Naive thymus-derived CD4-positive, alpha-beta T cell (primary cell): ENCODE results near the gene IRF2BP1. TPM values are rescaled to one million over a fixed set of nuclear protein-coding genes. Genes with fewer than 3 reads are reported as not detected.

Experiments used
- ATAC-seq: fragments of 150-1000 bp; cut with Tn5 transposase; 2 replicates; pipeline ENCODE4 v1.10.0; 2021; ENCODE audit warnings: mild to moderate bottlenecking, moderate library complexity
- CTCF ChIA-PET: fragments of 350-600 bp; sonication (Branson Sonifier 250); formaldehyde crosslinking; loops from one replicate; lab custom pipeline; 2021; ENCODE audit warnings: antibody characterized with exemption; lab: Charles Lee
- POLR2A ChIA-PET: fragments of 350-600 bp; sonication (Branson Sonifier 250); formaldehyde crosslinking; loops from one replicate; lab custom pipeline; 2021; ENCODE audit warnings: antibody characterized with exemption, inconsistent platforms; lab: Charles Lee
- DNase-seq, 9 donors: peaks; one replicate each; pipeline versions ENCODE4 v3.0.0 to v3.0.0-alpha.2; 2020 to 2022; ENCODE audit warnings: mixed read lengths in 1 of 9
- H3K27ac ChIP-seq: one replicate; pipeline ENCODE4 v1.7.0; 2013; ENCODE audit warnings: mild to moderate bottlenecking, low read depth, low read length, moderate library complexity
- H3K27me3 ChIP-seq, 2 donors: one replicate each; pipeline ENCODE4 v1.7.0; 2013; ENCODE audit warnings: low read length in 2 of 2, mild to moderate bottlenecking in 2 of 2, moderate library complexity in 2 of 2; ENCODE audit not compliant: control insufficient read depth in 2 of 2, insufficient read depth in 2 of 2
- H3K36me3 ChIP-seq, 3 experiments: 1 replicate in 2 of 3; 2 replicates in 1 of 3; pipeline ENCODE4 v1.7.0; 2013; ENCODE audit warnings: low read length in 3 of 3, mild to moderate bottlenecking in 3 of 3, moderate library complexity in 1 of 3; ENCODE audit not compliant: insufficient read depth in 3 of 3, control insufficient read depth in 2 of 3
- H3K4me1 ChIP-seq, 2 donors: one replicate each; pipeline ENCODE4 v1.7.0; 2013; ENCODE audit warnings: low read length in 2 of 2, mild to moderate bottlenecking in 2 of 2, moderate library complexity in 1 of 2; ENCODE audit not compliant: control insufficient read depth in 2 of 2, insufficient read depth in 2 of 2
- H3K4me3 ChIP-seq: 2 replicates; pipeline ENCODE4 v1.7.0; 2013; ENCODE audit warnings: mild to moderate bottlenecking, low read length
- H3K9me3 ChIP-seq, 3 experiments: 1 replicate in 2 of 3; 2 replicates in 1 of 3; pipeline ENCODE4 v1.7.0; 2013; ENCODE audit warnings: low read length in 3 of 3; ENCODE audit not compliant: control insufficient read depth in 2 of 3
- H3K27ac Mint-ChIP-seq, 9 donors: one replicate each; pipeline ENCODE4 v1.8.0; 2020 to 2022; ENCODE audit warnings: mixed read lengths in 9 of 9, mild to moderate bottlenecking in 8 of 9, moderate library complexity in 5 of 9, inconsistent platforms in 2 of 9
- H3K27me3 Mint-ChIP-seq, 5 donors: one replicate each; pipeline ENCODE4 v1.8.0; 2021 to 2022; ENCODE audit warnings: mixed read lengths in 5 of 5, mild to moderate bottlenecking in 1 of 5
- H3K36me3 Mint-ChIP-seq, 5 donors: one replicate each; pipeline ENCODE4 v1.8.0; 2020 to 2022; ENCODE audit warnings: mixed read lengths in 5 of 5, mild to moderate bottlenecking in 3 of 5, inconsistent platforms in 1 of 5
- H3K4me1 Mint-ChIP-seq, 7 donors: one replicate each; pipeline ENCODE4 v1.8.0; 2020 to 2022; ENCODE audit warnings: mixed read lengths in 7 of 7, mild to moderate bottlenecking in 3 of 7, inconsistent platforms in 1 of 7
- H3K4me3 Mint-ChIP-seq, 10 donors: one replicate each; pipeline ENCODE4 v1.8.0; 2020 to 2022; ENCODE audit warnings: mild to moderate bottlenecking in 10 of 10, mixed read lengths in 10 of 10, moderate library complexity in 6 of 10, inconsistent platforms in 2 of 10
- H3K9me3 Mint-ChIP-seq, 11 donors: one replicate each; pipeline ENCODE4 v1.8.0; 2020 to 2022; ENCODE audit warnings: mixed read lengths in 11 of 11, mild to moderate bottlenecking in 4 of 11, inconsistent platforms in 1 of 11, moderate library complexity in 1 of 11
- intact Hi-C, 2 donors: fragments of 100-400 bp; cut with micrococcal nuclease; formaldehyde crosslinking; loops; one replicate each; pipeline ENCODE4 v1.15.1; 2023
- polyA plus RNA-seq, 2 donors: library from polyadenylated mRNA; unstranded; fragments of 300-500 nt; fragmentation: Illumina TruSeq; gene quantifications; one replicate each; pipeline ENCODE4 v1.2.3, GENCODE V29; 2021
- total RNA-seq, 6 experiments: library from RNA in 5 of 6; stranded (reverse) in 5 of 6; gene quantifications; 1 replicate in 5 of 6; 2 replicates in 1 of 6; pipeline ENCODE4 v1.2.3 and lab custom pipeline; 2021 to 2026

Gene IRF2BP1
- total and polyA plus RNA-seq, 7 experiments from 2014 or later, result 6.2 to 38.7 (median 18.9) TPM

DNA sequence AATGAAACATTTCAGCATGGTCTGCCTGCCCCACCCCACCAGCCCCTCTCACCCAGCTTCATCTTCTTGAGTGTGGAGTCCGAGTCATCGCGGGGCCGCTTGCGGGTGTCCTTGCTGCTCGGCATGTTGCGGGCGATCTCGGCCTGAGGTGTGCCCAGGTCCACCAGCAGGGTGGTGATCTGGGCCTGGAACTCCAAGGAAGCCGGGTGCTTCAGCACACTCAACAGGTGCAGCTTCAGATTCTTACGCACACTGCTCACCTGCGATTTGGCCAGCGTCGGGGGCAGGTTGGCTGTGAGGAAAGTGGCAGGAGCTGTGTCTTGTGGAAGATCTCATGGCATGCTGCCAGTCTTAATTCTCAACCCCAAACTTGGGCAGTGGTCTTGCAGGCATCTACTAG is 43.7 kb downstream of the IRF2BP1 start:
- Mint-ChIP-seq H3K36me3 (peaks cover 0 to 68% (median 38%) of the 10 kb centered on the region in 5 donors), H3K4me3 (no peak overlapping the region), H3K27ac (no peak overlapping the region), H3K4me1 (peaks cover 0 to 8% (median 4%) of the 10 kb centered on the region in 7 donors), H3K27me3 (no peaks in the 10 kb centered on the region), H3K9me3 (no peaks in the 10 kb centered on the region)
- Histone ChIP-seq H3K36me3 (peaks cover 13 to 81% (median 22%) of the 10 kb centered on the region in 3 experiments), H3K27me3 (no peaks in the 10 kb centered on the region), H3K9me3 (no peaks in the 10 kb centered on the region), H3K27ac (no peak overlapping the region), H3K4me3 (no peak overlapping the region), H3K4me1 (no peaks in the 10 kb centered on the region)
- ChIA-PET CTCF (interaction anchor here (0.6 kb wide), 1 partner anchor 957 kb away, joined by 3 read pairs; no protein-coding TSS in a partner anchor), POLR2A (interaction anchor here (1.1 kb wide), 1 partner anchor 13 kb away, joined by 4 read pairs; no protein-coding TSS in a partner anchor)
- intact Hi-C loops, result no loop called here
- ATAC-seq, result no peak
- no peak for DNase-seq

DNA sequence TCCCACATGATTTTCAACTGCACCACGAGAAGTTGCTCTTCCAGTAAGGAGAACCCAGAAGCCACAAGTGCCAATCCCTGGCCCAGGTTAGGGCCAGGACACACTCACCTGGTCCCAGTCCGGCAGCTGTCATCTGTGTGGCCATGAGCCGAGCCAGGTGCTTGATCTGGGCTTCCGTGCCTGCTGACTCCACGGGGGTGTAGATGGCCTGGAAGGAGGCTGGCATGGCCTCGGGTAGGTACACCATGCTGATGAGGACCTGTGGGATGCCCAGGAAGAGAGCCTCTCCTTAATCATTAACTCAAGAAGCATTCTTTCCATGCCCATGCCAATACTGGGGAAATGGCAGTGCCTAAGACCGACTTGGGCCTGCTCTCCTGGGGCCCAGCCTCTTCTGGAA is 51.0 kb downstream of the IRF2BP1 start:
- peaks cover 0 to 4% (median 0%) of the 10 kb centered on the region in 7 donors for H3K4me1 Mint-ChIP-seq
- Histone ChIP-seq H3K4me3 (no peak overlapping the region), H3K27ac (no peak overlapping the region), H3K27me3 (no peaks in the 10 kb centered on the region), H3K9me3 (no peaks in the 10 kb centered on the region), H3K36me3 (peaks cover 21 to 78% (median 26%) of the 10 kb centered on the region in 3 experiments), H3K4me1 (no peaks in the 10 kb centered on the region)
- peaks cover 12 to 59% (median 31%) of the 10 kb centered on the region in 5 donors for H3K36me3 Mint-ChIP-seq
- CTCF ChIA-PET, result no interaction called here
- H3K27me3 Mint-ChIP-seq, result no peaks in the 10 kb centered on the region
- ATAC-seq (no peak), DNase-seq (no peak)
- no peaks in the 10 kb centered on the region for H3K9me3 Mint-ChIP-seq
- no peak overlapping the region for H3K4me3 Mint-ChIP-seq
- intact Hi-C loops, result no loop called here
- POLR2A ChIA-PET, result interaction anchor here (1.7 kb wide), 1 partner anchor 12 kb away, joined by 3 read pairs; no protein-coding TSS in a partner anchor
- peak overlapping the region in 1 of 9 donors; percentile 59 for H3K27ac Mint-ChIP-seq

Other genes starting within 250 kb of the IRF2BP1 start
- 100 to 1,000 TPM in 1 of 5 experiments, 10 to 100 TPM in 4; 57.4 to 128 (median 58.6) TPM for gene EML2, start 246.7 kb downstream of the IRF2BP1 start, total RNA-seq
- gene EML2, start 246.7 kb downstream of the IRF2BP1 start, polyA plus RNA-seq, result 10 to 100 TPM; 11.3 to 17.5 TPM
- gene GIPR, start 217.9 kb downstream of the IRF2BP1 start, total RNA-seq, result 1 to 10 TPM; 4.6 to 7.4 (median 6.0) TPM
- gene GIPR, start 217.9 kb downstream of the IRF2BP1 start, polyA plus RNA-seq, result under 1 TPM in 1 of 2 donors, not detected in 1; 0.15 TPM
- 100 to 1,000 TPM; 301 to 537 (median 405) TPM for gene SNRPD2, start 194.2 kb downstream of the IRF2BP1 start, total RNA-seq
- gene SNRPD2, start 194.2 kb downstream of the IRF2BP1 start, polyA plus RNA-seq, result 1,000 to 10,000 TPM; 1,209 to 1,262 TPM
- gene QPCTL, start 193.5 kb downstream of the IRF2BP1 start, total RNA-seq, result 1 to 10 TPM; 6.1 to 8.9 (median 7.9) TPM
- 1 to 10 TPM; 1.2 to 1.9 TPM for gene QPCTL, start 193.5 kb downstream of the IRF2BP1 start, polyA plus RNA-seq
- 10 to 100 TPM; 21.2 to 52.9 (median 36.6) TPM for gene FBXO46, start 155.2 kb downstream of the IRF2BP1 start, total RNA-seq
- 10 to 100 TPM; 11.1 to 17.5 TPM for gene FBXO46, start 155.2 kb downstream of the IRF2BP1 start, polyA plus RNA-seq
- not detected for gene MEIOSIN, start 152.7 kb downstream of the IRF2BP1 start, total RNA-seq
- not detected for gene MEIOSIN, start 152.7 kb downstream of the IRF2BP1 start, polyA plus RNA-seq
- gene SIX5, start 116.9 kb downstream of the IRF2BP1 start, total RNA-seq, result 1 to 10 TPM in 4 of 5 experiments, under 1 TPM in 1; 0.92 to 2.3 (median 1.1) TPM
- under 1 TPM; 0.15 to 0.17 TPM for gene SIX5, start 116.9 kb downstream of the IRF2BP1 start, polyA plus RNA-seq
- 10 to 100 TPM; 15.0 to 33.9 (median 25.2) TPM for gene DMPK, start 103.7 kb downstream of the IRF2BP1 start, total RNA-seq
- gene DMPK, start 103.7 kb downstream of the IRF2BP1 start, polyA plus RNA-seq, result 1 to 10 TPM in 1 of 2 donors, under 1 TPM in 1; 0.20 to 1.8 TPM
- gene DMWD, start 93.3 kb downstream of the IRF2BP1 start, total RNA-seq, result 10 to 100 TPM; 18.7 to 43.2 (median 35.4) TPM
- 1 to 10 TPM; 3.7 to 7.2 TPM for gene DMWD, start 93.3 kb downstream of the IRF2BP1 start, polyA plus RNA-seq
- gene RSPH6A, start 70.8 kb downstream of the IRF2BP1 start, total RNA-seq, result under 1 TPM; 0.20 to 0.78 (median 0.56) TPM
- not detected for gene RSPH6A, start 70.8 kb downstream of the IRF2BP1 start, polyA plus RNA-seq
- gene SYMPK, start 23.0 kb downstream of the IRF2BP1 start, total RNA-seq, result 100 to 1,000 TPM in 1 of 5 experiments, 10 to 100 TPM in 4; 81.3 to 110 (median 96.4) TPM
- 10 to 100 TPM in 1 of 2 donors, 1 to 10 TPM in 1; 9.9 to 22.7 TPM for gene SYMPK, start 23.0 kb downstream of the IRF2BP1 start, polyA plus RNA-seq
- gene FOXA3, start 21.8 kb downstream of the IRF2BP1 start, total RNA-seq, result not detected
- not detected for gene FOXA3, start 21.8 kb downstream of the IRF2BP1 start, polyA plus RNA-seq
- gene MYPOP, start 16.5 kb upstream of the IRF2BP1 start, total RNA-seq, result 10 to 100 TPM in 3 of 5 experiments, 1 to 10 TPM in 2; 7.0 to 14.5 (median 11.2) TPM
- under 1 TPM; 0.15 to 0.40 TPM for gene MYPOP, start 16.5 kb upstream of the IRF2BP1 start, polyA plus RNA-seq
- gene NANOS2, start 28.6 kb upstream of the IRF2BP1 start, total RNA-seq, result not detected
- not detected for gene NANOS2, start 28.6 kb upstream of the IRF2BP1 start, polyA plus RNA-seq
- under 1 TPM in 1 of 5 experiments, not detected in 4; 0.19 TPM for gene NOVA2, start 87.7 kb upstream of the IRF2BP1 start, total RNA-seq
- not detected for gene NOVA2, start 87.7 kb upstream of the IRF2BP1 start, polyA plus RNA-seq
- gene CCDC61, start 109.3 kb upstream of the IRF2BP1 start, total RNA-seq, result 10 to 100 TPM; 15.5 to 35.8 (median 25.3) TPM
- 10 to 100 TPM; 10.1 to 12.9 TPM for gene CCDC61, start 109.3 kb upstream of the IRF2BP1 start, polyA plus RNA-seq
- gene PGLYRP1, start 136.9 kb upstream of the IRF2BP1 start, total RNA-seq, result not detected
- gene PGLYRP1, start 136.9 kb upstream of the IRF2BP1 start, polyA plus RNA-seq, result not detected
- gene IGFL4, start 154.9 kb upstream of the IRF2BP1 start, total RNA-seq, result not detected
- gene IGFL4, start 154.9 kb upstream of the IRF2BP1 start, polyA plus RNA-seq, result not detected
- not detected for gene IGFL3, start 238.5 kb upstream of the IRF2BP1 start, total RNA-seq
- not detected for gene IGFL3, start 238.5 kb upstream of the IRF2BP1 start, polyA plus RNA-seq